ENCODE data around the gene RUBCNL.

DNA sequence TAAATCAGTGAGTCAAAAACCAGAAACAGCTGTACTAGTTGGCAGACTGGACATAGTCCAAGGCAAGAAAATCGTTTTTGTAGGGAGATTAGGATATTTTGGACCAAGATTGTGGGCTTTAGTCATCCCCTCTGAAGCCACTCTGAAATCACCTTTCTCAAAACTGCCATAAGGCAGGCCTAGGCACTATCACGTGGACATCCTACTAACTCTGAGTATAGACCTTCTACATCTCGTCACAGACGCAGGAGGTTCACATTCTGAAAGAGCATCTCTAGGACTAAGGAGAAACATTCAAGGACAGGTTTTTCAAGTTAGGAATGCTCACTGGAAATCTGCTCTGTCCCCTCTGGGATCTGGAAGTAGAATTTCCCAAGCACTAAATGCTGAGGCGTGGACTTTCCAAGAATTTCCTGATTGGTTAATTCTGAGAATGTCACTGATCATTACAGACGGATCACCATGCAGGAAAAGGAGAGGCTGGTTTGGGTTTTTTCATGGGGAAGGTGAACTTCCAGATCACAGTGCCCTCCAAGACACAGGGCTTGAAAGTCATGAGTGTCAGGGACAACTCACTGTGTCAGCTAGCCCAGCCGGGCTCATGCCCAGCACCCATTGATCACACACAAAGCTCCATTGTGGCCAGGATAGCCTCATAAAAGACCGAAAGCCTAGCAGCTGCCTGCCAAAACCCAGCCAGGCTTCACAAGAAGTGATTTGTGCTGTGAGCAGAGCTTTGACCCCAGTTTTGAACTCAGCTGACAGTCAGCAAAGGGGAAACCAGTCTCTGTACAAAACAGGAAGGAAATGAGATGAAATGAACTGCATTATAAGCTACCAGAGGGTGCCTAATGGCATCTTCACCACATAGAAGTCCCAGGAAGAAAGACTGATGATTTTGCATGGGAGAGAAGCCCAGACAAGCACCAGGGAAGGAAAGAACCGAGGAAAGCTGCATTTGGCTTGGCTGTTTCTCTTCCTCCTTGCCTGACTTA lies 2.7 kb upstream of the RUBCNL start:
- TF ChIP-seq, protein P1, sequence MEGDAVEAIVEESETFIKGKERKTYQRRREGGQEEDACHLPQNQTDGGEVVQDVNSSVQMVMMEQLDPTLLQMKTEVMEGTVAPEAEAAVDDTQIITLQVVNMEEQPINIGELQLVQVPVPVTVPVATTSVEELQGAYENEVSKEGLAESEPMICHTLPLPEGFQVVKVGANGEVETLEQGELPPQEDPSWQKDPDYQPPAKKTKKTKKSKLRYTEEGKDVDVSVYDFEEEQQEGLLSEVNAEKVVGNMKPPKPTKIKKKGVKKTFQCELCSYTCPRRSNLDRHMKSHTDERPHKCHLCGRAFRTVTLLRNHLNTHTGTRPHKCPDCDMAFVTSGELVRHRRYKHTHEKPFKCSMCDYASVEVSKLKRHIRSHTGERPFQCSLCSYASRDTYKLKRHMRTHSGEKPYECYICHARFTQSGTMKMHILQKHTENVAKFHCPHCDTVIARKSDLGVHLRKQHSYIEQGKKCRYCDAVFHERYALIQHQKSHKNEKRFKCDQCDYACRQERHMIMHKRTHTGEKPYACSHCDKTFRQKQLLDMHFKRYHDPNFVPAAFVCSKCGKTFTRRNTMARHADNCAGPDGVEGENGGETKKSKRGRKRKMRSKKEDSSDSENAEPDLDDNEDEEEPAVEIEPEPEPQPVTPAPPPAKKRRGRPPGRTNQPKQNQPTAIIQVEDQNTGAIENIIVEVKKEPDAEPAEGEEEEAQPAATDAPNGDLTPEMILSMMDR (IDR thresholded peaks at IDR 0.05; ENCODE audit: low read length): no peak
- no peak for TF ChIP-seq EZH2 (IDR thresholded peaks at IDR 0.05; ENCODE audit: borderline replicate concordance, low read length)
